HG02885 (cell line): ENCODE results near the gene MOG.

Source experiments
- ATAC-seq: cut with Tn5 transposase; IDR thresholded peaks from one replicate; pipeline ENCODE4 v1.9.1; 2021; ENCODE audit warnings: mild to moderate bottlenecking; ENCODE audit not compliant: unreplicated experiment, poor library complexity

The MOG gene

DNA sequence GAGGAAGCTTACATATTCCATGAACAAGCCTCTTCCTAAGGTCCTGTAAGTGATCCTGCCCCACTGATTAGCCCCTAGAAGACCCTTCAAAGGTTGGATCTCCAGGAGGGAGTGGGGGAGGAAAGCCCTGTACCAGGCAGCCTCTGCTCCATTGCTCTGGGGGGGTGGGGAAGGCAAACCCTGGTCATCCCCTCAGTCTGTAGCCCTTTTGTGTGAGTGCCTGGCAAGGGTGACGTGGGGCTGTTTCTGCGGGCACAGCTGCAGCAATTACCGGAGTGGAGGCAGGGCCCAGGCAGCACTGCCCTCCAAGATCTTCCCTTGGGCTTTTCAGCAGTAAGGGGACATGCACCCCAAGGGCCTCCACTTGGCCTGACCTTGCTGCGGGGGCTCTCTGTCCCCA is at the start of gene MOG:
Gene MOG, plus strand, starts transcription at position 295 of the 400 bp plus-strand sequence. CDS start 118 bp downstream, outside the sequence.
- ATAC-seq: no peak

DNA sequence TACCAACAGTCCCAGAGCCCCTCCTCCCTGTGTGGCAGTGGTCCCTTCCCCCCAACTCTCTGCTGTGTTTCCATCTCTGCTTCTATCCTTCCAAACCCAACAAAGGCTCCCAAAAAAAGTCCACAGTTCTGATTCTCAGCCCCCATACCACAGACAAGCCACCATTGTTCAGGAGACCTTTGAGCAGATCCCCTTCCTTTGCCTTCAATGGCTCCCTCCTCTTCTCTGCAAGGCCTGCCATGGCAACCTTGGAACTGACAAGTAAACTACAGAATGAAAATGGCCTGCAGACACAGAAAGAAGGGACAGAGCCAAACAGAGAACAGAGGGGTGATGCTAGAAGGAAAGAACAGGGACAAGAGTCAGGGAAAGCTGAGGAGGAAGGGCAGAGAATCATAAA is 48.8 kb upstream of the MOG start:
- no peak for ATAC-seq

DNA sequence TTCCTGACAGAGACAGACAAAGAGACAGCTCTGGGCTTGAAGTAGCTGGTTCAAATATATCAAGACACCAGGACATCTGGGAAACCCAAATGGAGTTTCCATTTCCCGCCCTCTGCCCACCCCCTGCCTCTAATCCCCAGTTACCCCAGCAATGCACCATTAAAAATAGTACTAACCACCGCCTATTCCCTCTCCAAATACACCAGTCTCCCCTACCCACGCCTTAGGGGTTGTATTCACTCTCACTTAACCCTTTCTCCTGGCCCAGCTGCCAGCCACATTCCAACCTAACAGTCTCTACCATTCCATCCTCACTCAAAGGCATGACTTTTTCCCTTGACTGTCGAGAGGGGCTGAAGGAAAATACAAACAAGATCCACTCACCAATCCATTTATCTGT is 46.4 kb upstream of the MOG start:
- ATAC-seq: no peak

DNA sequence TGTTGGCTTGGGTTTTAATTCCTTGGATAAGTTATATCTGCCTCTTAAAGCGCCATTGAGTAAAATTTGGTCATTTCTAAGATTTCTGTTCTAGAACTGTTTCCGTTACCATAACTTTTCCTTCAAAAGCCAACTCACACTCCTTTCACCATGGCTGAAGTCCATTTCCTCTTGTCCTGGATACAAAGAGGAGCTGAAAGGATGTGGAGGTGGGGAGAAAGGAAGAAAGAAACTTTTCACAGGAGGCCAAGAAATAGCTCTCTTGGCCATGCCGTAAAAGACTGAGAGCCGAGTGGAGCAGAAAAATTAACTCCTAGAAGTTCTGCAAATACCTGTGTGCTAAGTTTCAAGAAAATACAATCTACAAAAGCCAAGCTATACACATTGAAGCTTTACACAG is 45.5 kb upstream of the MOG start:
- ATAC-seq: no peak

DNA sequence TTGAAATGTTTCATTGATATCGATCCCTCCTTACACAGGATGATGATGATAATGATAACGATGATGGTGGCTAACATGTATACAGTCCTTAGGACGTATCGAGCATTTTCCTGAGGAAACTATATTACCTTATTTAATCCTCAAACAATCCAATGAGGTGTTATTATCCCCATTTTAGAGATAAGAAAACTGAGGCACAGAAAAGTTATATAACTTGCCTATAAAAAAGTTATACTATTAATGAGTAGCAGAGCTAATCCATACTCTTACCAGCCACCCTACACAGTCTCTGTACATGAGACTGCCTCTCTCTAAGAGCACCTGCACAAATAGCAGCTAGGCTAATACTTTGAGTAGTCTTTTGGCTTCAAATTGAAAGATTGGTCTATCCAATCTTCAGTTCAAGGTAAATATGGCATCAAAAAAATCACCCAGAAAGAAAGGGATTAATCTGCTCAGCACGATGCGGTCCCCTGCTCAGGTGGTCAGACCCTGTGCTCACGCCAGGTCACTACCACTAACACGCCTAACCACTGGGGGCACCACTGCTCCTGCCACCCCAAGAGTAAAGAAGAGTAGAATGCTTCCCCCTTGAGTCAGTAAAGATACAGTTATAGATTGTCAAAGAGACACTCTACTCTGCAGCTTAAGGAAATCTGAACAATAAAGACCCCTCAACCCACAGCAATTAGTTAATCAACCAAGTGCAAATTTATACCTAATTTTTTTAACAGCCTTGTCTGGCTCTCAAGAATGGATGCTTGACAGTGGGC is 38.9 kb upstream of the MOG start:
- no peak for ATAC-seq

DNA sequence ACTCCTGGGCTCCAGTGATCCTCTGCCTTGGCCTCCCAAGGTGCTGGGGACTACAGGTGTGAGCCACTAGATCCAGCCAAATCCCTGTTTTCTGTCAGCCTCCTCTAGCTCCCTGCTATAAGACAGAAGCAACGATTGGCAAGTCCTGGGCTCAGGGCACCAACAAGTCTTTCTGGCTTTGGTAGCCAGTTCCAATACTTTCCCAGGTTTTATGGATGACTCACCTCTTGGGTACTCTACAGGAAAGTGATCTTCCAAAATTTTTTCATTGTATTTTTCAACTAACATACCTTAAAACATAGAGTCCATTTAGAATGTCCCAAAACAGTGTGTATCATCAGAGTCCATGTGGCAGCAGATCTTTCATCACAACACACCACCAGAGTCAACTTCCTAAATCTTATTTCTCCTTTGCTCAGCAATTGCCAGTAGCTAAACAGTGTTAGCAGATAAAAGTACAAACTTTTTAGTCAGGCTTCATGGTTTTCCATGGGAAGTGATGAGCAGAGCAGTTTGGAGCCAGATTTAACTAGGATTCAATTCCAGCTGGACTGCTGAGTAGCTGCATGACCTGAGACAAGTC is 37.2 kb upstream of the MOG start:
- ATAC-seq: no peak

DNA sequence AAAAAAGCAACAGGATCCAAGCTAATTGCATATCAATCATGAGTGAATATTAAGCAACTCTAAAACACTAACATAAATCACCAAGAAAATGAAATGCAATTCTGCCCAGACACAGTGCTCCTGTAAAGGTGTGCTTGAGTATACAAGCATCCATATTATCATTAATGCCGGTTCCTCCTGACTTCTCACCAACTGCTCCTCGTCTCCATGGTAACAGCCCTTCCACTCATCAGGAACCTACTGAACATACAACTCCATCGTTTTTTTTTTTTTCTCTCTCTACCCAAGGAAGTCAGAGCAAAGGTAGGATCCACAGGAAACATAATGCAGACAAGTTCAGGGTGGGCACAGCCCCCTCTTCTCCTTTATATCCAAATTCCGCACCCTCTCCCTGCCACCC is 36.3 kb upstream of the MOG start:
- no peak for ATAC-seq

DNA sequence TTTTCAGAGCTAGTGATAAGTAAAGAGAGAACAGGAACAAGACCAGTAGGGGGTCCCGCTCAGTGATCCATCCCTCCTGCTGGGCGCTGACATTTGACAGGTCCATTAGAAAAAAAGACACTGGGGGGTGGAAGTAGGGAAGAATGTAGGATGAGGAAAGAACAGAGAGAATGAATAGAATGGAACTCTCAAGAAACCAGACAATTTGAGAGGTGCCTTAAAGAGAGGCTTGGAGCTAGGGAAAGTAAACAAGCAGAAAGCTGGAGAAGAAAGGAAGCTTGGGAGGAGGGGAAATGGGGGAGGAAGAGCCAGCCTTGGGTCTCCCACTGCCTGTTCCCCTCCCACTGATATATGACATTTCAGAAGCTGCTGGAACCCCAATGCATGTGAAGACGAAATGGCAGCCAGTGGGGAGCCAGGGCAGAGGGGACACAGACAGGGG is 32.4 kb upstream of the MOG start:
- no peak for ATAC-seq

DNA sequence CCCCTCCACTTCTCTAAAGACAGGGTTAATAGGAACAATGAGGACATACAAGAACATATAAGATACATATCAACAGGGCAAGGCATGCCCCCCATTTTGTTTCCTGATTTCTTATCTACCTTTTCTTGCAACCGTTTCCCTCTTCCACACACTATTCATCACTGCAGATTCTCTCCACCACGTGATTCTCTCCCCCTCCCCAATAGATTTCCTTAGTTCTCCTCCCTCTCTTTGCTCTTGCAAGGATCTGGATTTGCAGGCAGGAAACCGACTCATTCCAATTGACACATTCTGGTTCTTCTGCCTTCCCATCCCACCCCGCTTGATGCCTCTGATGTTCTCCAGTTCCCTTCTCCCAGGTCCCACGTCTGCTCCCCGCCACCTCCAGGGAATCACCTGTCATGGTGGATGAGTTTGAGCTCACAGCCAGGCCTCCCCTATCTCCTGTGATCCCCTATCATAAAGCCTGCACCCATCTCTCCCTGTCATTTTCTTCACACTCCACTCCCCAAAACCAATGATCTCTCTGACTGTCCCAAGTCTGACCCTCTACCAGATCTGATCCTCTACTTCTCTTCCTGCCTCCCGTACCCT is 31.5 kb upstream of the MOG start:
- no peak for ATAC-seq

DNA sequence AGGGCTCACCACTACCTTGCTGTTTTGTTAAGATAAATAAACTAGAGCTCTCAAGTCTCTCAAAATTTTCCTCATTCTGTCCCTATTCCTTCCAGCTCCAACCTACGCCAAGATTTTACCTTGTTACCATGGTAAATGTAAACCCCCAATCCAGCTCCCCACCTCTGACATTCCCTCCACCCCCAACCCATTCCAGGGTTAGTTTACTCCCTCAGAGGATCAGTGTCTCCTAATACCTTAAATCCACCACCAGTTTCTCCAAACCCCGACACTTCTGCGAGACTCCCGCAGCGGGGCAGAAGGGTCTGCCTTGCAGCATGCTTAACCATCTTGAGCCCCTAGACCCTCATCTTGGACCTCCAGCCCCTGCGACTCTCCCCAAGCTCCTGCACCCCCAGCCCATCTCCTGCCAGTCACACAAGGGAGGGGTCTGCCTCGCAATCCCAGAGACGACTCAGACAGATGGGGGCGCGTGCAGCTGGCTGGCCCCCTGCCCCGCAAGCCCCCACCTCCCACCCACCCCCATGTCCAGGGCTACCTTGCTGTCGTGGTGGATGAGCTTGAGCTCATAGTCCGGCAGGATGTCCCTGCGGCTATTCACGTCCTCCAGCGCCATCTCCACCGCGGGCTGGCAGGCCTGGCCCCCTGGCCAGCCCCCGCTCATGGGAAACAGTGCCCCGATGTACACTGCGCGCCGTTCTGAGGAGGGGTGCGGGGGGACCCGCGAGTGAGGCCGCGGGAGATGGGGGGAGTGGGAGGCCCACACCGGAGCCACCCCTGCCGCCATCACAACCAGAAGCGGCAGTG is 29.7 kb upstream of the MOG start:
- no peak for ATAC-seq

DNA sequence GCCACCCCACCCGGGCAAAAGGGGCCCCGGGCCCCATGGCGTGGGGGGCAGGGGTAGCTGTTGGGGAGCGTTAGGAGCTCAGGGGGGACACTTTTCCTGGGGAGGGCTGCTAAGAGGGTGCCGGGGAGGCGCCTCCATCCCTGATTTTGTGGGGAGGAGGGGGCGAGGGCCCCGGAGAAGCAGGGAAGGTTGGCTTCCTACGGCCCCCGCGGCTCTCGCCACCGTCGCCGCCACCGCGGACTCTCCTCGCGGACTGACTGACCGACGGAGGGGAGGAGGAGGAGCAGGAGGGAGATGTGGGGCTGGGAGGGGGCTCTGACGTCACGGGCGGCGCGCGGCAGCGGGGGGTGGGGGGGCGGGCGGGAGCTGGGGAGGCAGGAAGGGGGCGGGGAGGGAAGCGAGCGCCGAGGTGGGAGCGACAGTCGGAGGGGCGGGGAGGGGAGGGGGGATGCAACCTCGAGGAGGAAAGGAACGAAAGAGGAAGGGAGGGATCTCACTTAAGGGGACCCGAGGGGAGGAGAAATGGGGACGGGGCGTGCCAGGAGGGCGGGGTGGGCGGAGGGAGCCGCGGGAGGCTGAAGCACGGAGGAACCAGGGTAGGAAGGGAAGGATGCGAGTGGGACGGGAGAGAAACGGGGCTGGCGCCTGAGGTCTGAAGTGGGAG is 29.0 kb upstream of the MOG start:
- ATAC-seq: no peak

DNA sequence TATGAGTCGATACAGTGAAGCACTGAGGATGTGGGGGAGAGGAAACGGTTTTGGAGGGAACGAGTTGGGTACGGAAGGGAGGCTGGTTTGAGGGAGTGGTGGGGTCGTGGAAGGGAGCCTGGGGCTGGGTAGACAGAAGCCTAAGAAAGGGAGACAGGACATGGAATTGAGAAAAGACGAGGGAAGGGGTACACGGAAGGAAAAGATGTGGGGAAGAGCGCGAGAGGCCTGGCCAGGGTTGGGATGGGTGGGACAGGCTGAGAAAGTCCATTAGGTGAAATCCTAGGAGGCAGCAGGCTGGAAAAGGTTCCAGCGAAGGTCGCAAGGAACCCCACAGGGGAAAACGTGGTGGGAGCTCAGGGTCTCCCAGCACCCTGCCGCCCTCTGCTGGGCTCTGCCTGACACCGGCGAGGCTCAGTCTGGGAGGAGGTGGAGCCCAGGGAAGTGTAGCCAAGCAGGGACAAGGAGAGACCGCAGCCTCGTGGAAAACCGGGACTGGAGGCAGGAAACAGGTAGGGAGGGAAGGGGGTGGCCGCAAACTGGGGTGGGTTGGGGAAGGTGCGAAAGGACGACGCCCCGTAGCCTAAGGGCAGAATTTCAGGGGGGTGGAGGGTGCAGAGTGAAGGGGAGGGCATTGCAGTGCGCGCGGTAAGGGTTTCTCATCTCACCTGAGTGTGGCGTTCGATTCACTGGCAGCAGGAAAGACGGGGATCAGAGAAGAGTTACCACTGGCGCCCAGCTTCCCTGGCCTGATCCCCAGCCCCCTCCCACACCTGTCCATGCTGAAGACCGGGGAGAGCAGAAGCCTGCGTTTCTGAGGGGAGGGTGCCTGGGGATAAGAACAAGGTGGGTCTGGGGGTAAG is 28.2 kb upstream of the MOG start:
- ATAC-seq: peak; percentile 44

DNA sequence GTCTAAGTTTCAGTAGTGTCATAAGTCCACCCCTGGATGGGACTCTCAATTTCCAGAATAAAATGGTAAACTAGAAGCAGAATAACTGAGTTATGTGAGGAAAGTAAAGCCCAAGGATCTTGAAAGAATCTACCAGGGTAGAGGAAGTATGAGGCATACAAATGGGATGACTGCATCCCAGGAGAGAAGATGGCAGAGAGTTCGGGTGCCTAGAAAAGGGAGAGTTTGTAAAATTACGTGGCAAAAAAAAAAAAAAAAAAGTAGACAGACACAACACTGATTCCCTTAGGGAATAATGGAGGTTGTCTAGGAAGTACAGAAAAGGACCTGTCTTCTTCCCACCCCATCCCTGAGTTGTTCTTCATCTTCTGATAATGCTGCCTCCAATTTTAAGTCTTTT is 27.3 kb upstream of the MOG start:
- no peak for ATAC-seq

DNA sequence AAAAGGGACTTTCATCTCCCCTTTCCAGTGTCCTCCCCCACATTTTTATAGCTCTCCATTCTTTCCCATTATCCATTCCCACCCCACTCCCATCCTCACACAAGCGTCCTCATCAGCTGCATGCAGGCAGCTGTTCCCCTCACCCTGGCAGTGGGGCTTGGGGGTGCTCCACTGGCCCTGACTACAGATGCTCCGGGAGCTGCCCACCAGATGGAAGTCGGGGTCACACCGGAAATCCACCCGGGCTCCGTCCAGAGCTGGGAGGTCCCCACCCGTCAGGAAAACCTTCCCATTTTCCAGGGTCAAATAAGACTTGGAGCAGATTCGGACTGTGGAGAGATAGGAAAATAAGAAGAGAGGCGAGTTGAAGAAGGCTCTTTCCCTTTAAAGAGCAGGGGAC is 26.6 kb upstream of the MOG start:
- ATAC-seq: no peak

DNA sequence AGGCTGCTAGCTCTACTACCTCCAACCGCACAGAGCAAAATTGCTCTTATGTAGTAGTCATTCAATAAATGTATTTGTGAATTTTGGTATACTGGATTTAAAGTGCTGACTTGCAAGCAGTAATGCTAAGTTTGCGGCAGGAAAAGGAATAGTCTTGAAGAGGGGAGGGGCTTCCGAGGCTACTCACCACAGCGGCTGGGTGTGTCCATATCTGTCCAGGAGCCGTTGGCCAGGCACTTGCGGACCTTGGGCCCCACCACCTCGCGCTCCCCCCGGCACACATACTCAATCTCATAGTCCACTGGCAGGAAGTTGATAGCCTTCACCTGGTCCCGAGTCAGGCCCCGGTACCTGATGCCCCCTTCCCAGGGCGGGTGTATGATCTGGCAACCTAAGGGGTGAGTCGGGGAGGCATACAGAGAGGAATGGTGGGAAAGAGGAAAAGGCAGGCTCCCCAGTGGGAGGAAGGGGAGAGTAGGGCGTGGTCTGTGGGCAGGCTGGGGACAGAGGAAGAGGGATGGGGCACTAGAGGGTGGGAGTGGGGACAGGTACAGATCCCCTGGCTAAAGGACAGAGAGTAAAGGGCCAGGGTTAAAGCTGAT is 25.6 kb upstream of the MOG start:
- no peak for ATAC-seq

DNA sequence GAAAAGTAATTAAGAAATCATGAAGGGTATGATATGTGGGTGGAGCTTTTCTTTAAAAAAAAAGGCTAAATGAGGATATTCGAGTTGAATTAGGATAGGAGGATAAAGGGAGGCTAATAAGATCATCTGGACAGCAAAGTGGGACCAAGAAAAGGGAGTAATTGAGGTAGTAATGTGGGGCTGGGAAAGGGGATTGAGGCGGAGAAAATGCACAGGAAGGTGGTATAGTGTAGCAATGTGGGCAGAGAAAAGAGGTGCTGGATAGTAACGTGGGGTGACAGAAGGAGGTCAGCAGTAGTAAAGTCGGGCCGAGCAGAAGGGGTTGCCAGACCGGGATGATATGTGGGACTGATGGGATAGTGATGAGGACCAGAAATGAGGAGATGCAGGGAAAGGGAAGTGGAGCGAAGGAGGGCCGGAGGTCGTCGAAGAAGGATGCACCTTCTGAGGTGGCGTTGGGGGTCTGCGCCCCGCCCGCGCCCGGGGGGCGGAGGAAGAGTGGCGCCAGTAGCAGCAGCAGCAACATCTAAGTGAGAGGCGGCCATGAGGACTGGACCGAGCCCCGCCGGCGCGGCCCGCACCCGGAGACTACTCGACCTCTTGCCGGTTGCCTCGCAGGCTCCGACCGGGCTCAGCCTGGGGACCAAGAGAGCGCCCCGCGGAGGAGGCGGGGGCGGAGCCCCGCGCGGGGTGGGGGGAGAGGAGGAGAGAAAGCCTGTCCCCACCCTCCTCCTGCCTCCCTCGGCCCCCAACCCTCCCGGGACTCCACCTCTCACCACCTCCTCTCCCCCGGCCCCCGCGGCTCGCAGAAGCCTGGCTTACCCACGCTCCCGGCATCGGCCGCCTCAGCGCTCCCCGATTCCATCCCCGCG is 24.8 kb upstream of the MOG start:
- ATAC-seq: peak; percentile 41

DNA sequence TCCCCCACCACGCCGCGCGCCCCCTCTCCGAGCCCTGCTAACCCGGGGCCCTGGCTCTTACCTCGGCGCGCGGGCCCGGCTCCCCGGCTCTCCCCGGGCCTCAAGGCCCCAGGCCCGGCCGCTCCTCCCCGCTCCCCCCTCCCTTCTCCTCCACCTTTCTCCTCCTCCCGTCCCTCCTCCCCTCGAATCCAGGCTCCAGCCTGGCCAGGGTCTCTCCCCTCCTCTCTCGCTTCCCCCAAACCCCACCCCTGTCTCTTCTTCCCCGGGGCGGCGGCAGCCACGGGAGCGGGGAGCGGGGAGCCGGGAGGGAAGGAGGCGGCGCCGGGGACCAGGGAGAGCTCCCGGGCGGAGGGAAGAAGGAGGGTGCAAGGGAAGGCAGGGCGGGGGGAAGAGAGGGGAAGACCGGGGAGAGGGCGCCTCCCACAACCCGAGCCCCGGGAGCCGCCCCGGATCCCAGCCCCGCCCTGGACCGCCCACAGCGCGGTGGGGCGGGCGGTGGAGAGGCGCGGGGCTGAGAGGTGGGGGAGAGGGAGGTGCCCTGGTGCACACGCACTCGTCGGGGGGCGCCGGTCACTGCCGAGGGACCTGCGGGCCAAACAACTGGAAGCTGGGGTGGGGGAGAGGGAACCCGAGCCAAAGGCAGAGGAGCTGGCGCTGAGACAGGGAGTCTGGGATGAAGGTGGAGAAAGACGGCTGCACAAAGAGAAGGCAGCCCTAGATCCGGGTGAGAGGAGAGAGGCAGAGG is 23.9 kb upstream of the MOG start, which contains the start of gene GABBR1:
Gene GABBR1, minus strand, starts transcription at position 395 of the 745 bp plus-strand sequence. CDS start 798 bp downstream, outside the sequence.
- peak; percentile 78 for ATAC-seq
